Measurements from ENCODE around the gene SYT2.
A peak's percentile ranks its signal among the peaks of the same experiment; 100 is the strongest.

SYT2 gene

DNA sequence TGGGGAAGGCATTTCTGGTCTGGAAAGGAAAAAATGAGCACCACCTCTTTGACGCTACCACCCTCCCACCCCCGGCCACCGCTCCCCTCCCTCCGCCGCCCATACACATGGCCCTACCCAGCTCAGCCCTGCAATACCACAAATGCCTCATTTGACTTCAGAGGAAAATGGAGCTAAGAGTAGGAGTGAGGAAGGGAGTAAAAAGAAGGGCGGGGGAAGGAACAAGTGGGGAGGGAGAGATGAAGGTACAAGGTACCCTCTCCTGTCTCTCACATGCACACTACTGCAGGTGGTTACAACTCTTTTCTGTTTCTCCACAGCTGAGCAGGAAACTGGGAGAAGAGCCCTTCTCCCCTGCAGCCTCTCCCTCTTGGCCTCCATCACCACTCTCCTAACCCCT, 7.1 kb downstream of the SYT2 start:
- no peak for DNase-seq

DNA sequence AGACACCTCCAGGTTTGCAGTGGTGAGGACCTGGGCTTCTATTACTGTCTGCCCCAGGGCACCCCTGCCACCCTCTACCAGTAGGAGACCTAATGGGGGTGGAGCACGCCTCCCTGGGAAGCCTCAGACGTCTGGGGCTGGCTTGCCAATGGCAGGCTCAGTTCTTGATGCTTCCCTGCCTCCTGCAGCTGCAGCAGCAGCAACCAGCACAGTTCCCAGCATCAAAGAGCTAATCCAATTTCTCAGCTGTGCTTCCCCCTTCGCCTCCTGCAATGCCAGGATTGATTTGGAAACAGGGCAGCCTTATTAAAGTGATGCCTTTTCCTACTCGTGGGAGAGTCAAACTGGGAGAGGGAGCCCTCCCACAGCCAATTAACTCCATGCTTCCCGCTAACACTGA, 8.2 kb downstream of the SYT2 start:
- no peak for DNase-seq

DNA sequence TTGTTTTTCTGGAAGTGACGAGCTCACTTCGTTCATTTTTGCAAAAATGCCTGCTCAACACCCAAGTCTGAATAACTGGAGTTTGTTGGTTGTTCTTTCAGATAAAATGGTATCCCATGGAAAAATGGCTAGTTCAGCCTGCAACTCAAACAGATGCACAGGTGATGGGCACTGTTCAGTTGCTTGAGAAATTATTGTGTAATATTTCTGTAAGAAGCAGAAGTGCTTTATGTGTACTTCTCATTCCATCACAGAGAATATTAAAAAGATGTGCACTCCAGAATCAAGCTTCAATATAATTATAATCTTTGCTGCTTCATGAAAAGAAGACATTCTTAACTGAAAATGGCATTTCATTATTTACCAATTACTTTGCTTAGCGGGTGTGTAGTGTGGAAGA, 9.1 kb downstream of the SYT2 start:
- DNase-seq = no peak

DNA sequence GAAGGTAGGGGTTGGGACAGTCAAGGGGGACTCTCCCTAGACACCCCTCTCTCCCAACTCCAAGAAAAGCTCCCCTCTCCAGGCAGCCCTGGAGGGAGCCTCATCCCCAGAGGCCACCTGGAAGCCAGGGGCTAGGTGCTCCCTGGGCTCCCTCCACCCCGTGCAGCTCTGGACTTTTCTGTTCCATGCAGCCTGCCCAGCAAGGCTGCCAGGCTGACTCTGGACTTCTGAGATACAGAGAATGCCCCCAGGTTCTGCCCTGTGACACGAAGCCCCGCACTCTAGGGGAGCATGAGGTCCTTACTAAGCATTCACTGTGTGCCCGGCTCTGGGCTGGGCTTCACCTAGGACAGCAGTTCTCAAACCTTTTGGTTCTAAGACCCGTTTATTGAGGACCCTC, 10.2 kb downstream of the SYT2 start:
- no peak for DNase-seq

DNA sequence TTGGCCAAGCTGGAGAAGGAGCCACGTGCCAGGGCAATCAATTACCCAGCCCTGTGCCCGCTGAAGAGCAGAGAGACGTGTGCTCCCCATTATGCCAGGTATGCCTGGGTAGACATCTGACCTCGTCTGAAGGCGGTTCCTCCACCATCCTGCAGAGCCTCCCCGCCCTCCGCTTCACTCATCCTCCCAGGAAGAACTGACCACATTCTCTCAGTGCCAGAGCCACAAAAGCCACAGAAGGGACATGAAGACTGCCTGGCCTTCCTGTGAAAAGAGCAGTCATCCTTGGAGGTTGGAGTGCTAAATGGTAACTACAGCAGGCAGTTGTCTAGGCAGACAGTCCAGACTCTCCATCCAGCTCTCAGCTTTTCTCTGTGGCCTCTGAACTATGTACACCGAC, 12.0 kb downstream of the SYT2 start:
- no peak for DNase-seq

GRCh38 chr1:202697038-202697437, 13.2 kb downstream of the SYT2 start:
- DNase-seq = no peak

DNA sequence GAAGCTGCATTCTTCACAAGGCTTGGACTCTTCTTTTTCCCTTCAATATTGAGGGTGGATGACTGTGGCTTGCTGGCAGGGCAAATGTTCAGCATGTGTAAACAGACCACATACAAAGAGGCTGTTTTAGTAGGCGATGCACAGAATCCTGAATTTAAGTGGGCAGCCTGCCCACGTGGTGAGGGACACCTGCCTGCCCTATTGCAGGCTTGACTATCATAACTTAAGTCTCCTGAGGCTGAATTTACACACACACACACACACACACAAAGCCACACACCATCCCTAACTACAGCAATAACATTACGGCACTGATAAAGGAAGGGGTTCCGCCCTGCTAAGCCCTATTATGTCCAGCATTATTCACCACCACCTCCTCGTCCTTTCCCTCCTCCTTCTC, 15.9 kb downstream of the SYT2 start:
- DNase-seq = no peak

- DNase-seq = peak; percentile 59
Measured at GRCh38 chr1:202692959-202693555, 17.2 kb downstream of the SYT2 start.

GRCh38 chr1:202691816-202692215, 18.4 kb downstream of the SYT2 start:
- DNase-seq = no peak

DNA sequence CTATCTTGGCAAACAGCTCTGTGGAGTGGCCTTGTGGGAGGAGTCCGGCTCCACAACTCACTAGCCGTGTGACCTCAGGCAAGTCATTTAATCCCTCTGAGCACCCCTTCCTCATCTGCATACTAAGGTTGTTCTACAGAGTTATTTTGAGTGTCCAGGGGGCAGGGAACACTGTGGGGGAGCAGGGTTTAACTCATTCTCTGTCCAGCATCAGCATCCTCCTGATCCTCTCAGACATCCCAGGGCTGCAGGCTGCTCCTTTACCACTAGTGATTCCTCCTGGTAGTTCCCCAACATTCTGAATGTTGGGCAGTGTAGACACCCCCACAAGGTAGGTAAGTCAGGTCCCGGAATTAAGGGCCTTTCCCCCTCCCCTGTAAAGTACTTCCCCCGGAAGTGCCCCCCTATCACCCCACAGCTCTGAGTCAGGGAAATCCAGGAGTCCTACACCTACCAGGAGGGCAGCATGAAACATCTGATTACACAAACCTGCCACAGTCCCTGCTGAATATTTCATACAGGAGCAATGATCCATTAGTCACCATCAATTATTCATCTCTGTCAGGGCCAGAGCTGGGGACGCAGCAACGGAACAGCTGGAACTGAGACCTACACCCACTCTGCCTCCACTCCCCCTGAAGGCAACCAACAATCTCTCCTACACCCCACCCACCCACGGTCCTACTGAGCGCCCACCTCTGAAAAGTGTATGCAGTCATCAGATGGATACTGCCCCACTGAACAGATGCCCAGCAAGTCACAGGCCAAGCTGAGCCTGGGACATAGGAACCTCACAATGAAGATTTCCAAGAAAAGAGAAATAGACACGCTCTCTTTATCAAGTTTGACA, 20.5 kb downstream of the SYT2 start:
- no peak for DNase-seq

- DNase-seq = no peak
Measured at GRCh38 chr1:202689082-202689481, 21.2 kb downstream of the SYT2 start.

DNA sequence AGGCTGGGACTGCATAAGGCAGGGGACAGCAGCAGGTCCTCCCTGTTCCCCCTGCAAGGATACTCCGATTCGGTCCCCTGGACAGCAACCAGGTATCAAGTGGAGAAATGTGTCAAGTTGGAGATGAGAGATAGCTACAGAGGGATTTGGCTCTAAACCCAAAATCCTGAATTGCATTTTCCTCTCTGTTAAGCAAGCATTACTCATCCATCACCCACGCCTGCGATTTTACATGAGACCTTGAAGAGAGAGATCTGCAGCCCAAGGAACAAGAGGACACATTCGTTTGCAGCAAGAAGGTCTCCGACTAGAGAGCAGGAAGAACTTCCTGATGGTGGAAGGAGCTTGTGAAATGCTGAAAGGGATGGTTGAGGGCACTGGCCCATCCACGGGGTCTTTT, 21.9 kb downstream of the SYT2 start:
- no peak for DNase-seq

DNA sequence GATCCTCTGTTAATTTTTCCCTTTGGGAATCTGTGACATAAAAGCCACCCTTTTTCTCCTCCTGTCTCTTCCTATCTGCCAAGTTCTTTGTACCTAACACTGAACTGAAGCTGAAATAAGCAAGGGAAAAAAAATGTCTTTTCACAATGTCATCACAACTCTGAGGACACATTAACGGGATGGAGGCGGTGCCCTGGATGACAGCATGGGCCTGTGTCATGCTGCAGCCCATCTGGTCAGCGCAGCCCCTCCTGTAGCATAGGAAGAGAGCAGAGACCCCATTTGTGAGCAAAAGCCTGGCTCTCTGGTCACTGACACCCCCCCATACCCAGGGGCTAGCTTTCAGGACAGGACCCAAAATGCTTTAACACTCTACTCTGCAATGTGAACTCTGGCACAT, 22.5 kb downstream of the SYT2 start:
- DNase-seq = no peak

DNA sequence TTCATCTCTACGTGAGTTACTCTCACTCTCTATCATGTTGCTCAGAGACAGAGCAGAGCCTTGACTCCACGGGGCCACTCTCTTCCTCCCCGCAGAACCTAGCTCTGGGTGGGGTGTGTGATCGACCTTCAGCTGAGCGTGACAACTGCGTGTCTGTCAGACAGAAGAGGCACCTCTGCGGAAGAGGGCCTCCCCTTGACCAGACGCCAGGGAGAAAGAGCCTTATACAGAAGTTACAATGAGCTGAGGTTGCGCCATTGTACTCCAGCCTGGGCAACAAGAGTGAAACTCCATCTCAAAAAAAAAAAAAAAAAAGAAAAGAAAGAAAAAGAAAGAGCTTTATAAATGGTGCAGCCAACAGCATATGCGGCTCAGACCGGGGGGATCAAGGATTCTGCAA, 22.9 kb downstream of the SYT2 start:
- no peak for DNase-seq

DNA sequence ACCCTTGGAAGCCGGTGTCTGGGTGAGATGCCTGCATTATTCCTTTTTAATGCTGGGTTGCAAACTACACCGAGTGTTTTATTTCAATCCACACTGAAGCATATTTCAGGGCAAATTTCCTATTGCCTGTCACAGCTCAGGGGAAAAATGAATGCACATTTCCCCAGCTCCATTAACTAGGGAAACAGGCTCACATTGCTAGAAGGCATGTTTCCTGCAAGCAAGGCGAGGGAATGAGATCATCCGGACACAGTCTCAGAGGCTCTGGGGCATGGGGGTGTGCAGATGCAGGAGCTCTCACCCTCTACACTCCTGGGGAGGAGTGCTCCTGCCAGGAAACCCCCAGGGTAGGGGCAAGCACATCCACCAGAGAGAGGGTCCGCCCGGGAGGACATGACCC, 24.6 kb downstream of the SYT2 start:
- DNase-seq = no peak

GRCh38 chr1:202684716-202685115, 25.5 kb downstream of the SYT2 start:
- no peak for DNase-seq

DNA sequence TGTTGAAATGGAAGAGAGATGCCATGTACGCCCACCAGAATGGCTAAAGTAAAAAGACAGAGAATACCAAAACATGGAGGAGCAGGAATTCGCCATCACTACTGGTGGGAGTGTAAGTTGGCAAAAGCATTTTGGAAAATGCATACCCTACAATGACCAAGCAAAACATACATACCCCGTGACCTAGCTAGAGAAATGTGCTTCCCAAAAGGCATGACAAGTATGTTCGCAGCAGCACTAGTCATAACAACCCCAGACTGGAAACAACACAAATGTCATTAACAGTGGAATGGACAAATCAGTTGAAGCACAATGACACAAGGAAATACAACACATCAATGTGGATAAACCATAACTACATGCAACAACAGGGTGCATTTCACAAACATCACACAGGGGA, 27.2 kb downstream of the SYT2 start:
- no peak for DNase-seq

DNA sequence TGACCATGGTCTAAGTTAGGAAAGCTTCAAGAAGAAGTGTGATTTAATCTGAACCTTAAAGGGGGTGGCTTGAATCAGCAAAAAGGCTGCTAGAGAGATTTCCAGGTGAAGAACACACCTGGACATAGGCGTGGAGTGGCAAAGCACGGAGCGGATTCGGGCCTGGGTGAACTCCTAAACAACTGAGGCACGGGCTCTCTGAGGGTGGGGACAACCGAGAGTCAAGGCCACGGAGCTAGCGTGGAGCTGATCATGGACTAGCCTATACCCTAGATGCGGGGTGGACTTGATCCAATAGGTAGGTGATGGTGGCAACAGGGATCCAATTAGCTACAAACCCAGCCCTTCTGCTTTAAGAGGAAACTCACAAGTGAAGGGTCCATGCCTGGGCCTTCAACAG, 27.8 kb downstream of the SYT2 start:
- DNase-seq = no peak

DNA sequence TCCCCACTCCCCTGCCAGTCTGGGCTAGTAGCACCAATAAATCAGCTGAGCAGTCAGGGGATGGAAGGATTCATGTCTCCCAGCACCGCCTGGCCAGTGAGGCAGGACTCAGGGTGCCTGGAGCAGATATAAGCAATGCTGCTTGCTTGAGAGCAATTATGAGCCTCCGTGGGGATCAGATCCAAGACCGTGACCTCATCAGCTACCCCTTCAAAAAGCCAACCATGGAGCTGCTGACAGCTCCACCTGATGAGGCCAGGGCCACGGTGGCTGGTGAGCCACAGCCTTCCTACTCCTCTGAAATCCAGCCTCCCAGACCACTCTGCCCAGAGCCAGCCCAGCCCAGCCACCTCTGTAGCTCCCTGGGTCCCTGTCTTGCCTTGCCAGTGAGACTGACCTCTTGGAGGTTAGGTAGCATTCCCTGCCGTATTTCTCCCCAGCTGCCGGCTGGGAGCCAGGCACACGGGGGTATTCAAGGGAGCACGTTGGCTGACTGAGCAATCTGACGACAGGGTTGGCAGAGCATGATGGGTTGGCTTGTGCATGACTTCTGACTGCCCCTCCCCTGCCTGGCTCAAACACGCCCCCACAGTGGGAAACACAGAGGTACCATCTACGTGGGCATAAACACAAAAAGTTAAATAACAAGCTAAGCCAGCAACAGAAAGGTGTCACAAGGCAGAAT, 28.4 kb downstream of the SYT2 start:
- no peak for DNase-seq

- DNase-seq = no peak
Measured at GRCh38 chr1:202680586-202681352, 29.5 kb downstream of the SYT2 start.

GRCh38 chr1:202679406-202680177, 30.7 kb downstream of the SYT2 start:
- no peak for DNase-seq

GRCh38 chr1:202677433-202677832, 32.8 kb downstream of the SYT2 start:
- DNase-seq = no peak

- no peak for DNase-seq
Measured at GRCh38 chr1:202673531-202673930, 36.7 kb downstream of the SYT2 start.
